ENCODE measurements around the gene FAM136A.

FAM136A gene

DNA sequence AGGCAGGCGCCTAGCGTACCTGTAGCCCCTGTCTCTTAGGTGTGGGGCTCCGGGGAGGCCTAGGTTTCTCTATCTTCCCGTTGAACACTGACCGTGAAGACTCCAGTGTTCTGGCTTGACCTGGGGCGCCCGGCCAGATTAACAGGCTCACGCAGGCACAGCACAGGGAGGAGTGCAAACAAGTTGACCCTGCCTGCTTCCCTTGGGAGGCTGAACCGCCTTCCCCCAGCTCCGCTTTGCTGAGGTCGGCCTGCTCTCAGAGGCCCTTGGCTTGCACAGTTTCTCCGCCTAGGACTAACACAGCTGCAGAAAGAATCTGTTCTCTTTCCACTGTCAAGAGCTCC, 43.4 kb downstream of the FAM136A start:
- H3K27ac ChIP-seq: peak overlapping the region; percentile 78
- TF ChIP-seq, protein P1, sequence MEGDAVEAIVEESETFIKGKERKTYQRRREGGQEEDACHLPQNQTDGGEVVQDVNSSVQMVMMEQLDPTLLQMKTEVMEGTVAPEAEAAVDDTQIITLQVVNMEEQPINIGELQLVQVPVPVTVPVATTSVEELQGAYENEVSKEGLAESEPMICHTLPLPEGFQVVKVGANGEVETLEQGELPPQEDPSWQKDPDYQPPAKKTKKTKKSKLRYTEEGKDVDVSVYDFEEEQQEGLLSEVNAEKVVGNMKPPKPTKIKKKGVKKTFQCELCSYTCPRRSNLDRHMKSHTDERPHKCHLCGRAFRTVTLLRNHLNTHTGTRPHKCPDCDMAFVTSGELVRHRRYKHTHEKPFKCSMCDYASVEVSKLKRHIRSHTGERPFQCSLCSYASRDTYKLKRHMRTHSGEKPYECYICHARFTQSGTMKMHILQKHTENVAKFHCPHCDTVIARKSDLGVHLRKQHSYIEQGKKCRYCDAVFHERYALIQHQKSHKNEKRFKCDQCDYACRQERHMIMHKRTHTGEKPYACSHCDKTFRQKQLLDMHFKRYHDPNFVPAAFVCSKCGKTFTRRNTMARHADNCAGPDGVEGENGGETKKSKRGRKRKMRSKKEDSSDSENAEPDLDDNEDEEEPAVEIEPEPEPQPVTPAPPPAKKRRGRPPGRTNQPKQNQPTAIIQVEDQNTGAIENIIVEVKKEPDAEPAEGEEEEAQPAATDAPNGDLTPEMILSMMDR (conservative IDR thresholded peaks at IDR 0.05): no peak

DNA sequence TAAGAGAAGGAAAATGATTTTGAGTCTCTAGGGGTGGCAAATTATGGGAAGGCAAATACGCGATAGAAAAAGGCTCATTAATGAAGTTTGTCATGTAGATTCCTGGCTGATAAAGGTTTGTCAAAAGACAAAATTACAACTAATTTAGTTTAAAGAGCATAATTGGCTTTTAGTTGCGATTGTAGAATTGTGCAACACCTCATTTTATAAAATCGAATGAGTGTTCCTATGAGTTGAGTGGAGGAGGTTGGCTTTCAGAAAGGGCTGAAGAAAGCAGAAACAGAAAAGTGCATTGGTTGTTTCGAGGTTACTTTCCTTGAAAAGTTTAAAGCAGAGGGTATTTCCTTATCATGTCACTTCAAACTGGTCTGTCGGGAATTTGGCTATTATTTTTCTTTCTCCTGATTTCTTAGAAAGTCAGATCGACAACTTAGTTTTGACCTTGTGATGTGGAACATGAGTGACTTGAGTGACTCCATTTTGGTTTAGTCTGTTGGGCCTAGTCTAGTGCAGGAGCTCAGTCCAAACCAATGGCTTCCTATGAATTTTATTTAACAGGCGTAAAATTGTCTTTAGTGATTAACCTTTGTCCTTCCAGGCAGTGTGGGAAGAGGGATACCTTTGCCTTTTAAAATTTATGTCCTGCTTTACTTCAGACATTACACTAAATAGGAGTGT, 46.1 kb downstream of the FAM136A start:
- TF ChIP-seq, protein P1 (conservative IDR thresholded peaks at IDR 0.05): no peak
- H3K27ac ChIP-seq: no peak overlapping the region

DNA sequence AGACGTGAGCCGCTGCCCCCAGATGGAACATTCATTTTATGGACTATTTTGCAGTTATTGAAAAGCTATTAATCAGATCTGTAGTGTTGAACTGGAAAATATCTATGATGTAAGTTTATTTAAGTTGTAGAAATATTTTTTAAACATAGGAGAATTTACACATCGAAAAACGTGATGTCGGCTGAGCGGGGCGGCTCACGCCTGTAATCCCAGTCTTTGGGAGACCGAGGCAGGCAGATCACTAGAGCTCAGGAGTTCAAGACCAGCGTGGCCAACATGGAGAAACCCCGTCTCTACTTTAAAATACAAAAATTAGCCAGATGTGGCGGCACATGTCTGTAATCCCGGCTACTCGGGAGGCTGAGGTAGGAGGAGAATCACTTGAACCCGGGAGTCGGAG, 51.4 kb downstream of the FAM136A start:
- no peak overlapping the region for H3K27ac ChIP-seq
- TF ChIP-seq, protein P1 (conservative IDR thresholded peaks at IDR 0.05): no peak

DNA sequence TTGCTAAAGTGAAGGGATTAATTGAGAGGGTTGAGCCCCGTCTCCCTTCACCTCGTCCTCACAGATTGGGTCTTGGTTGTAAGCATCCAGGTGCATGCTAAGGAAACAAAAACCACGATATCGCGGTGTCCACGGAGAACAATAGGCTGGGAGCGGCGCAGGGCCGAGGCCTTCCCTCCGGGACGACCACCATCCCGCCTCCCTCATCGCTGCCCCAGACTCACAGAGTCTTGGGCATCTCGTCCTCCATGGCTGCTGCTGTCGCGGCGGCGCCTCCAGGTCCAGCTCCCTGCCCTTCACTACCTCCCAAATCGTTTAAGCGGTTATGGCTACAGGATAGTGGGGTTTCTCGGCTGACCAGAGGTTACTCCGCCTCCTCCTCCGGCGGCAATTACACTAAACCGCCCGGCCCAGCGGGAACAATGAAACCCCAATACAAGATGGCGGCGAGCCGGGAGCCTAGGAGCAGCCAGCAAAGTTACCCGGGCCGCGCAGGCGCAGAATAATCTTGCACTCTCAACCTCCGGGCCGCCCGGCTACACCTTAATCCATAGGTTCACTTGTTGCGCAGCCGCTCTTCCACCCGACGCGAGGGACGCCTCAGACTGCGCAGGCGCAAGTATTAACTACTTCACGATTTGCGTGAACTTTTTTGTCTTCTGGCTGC, 53.6 kb downstream of the FAM136A start, which contains the start of gene TIA1:
TIA1 (minus strand) TSS at position 448 of the 667 bp plus-strand sequence; CDS start at position 250, 198 bp downstream.
- peak within 1 kb of the TSS; percentile 99 for H3K27ac ChIP-seq
- TF ChIP-seq, protein P1 (conservative IDR thresholded peaks at IDR 0.05): no peak

DNA sequence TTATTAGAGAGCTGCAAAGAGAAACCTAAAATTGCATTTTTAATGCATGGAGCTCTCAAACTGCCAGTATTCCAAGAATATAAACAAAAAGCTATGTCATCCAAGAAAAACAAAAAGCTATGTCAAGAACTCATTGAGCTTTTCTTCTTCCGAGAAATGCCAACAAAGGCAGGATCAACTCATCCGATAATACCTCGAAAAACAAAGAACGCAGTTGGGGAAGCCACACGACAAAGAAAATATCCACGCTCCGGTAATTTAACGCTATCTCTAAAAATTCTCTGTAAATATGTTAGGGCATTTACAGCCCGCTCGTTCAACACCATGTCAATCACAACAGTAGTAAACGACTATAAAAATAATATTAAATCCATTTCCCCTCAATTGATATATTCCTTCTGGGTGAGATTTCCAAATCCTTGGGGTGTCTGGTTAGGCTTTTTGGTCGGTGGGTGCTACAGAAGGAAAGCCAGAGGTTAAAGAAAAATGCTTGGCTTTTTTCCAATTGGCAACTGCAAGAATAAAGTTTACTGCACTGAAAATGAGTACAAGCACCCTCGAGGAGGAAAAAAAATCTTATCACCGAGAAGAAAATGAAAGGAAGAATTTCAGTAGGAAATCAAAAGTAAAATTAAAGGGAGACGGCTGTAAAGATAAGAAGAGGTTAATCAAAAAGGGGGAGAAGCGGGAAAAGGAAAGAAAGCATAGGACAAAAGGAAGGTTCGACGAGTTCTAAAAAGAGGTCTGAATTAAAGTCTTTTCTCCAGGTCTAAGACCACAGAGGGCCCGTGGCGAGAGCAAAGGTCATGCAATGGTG, 54.3 kb downstream of the FAM136A start:
- H3K27ac ChIP-seq: peak overlapping the region; percentile 99
- TF ChIP-seq, protein P1 (conservative IDR thresholded peaks at IDR 0.05): no peak
